Loucy (cell line): Measurements from ENCODE around the gene PCNT.

ENCODE experiments used
- H2AFZ ChIP-seq: fragments of 200-600 bp; sonication (generic); 2 replicates; pipeline ENCODE4 v1.6.0; 2016; ENCODE audit warnings: antibody characterized with exemption, mild to moderate bottlenecking, low read length, moderate library complexity
- H3F3A ChIP-seq: fragments of 200-600 bp; 2 replicates; pipeline ENCODE4 v1.6.0; 2016; ENCODE audit warnings: antibody characterized with exemption, low read depth, mild to moderate bottlenecking
- H3K27me3 ChIP-seq: fragments of 200-600 bp; sonication (generic); 2 replicates; pipeline ENCODE4 v1.6.1; 2014; ENCODE audit warnings: low read length, mild to moderate bottlenecking; ENCODE audit not compliant: insufficient read depth, poor library complexity, severe bottlenecking
- H3K36me3 ChIP-seq: fragments of 200-600 bp; sonication (generic); 2 replicates; pipeline ENCODE4 v1.6.1; 2016; ENCODE audit warnings: low read length; ENCODE audit not compliant: insufficient read depth
- H3K4me1 ChIP-seq: fragments of 200-600 bp; sonication (generic); 2 replicates; pipeline ENCODE4 v1.5.1; 2014; ENCODE audit warnings: low read length, mild to moderate bottlenecking; ENCODE audit not compliant: insufficient read depth, poor library complexity, severe bottlenecking
- H3K4me2 ChIP-seq: fragments of 200-600 bp; sonication (generic); 2 replicates; pipeline ENCODE4 v1.6.0; 2014; ENCODE audit warnings: antibody characterized with exemption, low read length, low read depth, mild to moderate bottlenecking; ENCODE audit not compliant: poor library complexity, severe bottlenecking
- H3K4me3 ChIP-seq: fragments of 200-600 bp; sonication (generic); 2 replicates; pipeline ENCODE4 v1.5.1; 2014; ENCODE audit warnings: low read length, mild to moderate bottlenecking, mixed read lengths; ENCODE audit not compliant: poor library complexity, severe bottlenecking
- H3K79me2 ChIP-seq: fragments of 200-600 bp; sonication (generic); 2 replicates; pipeline ENCODE4 v1.6.1; 2014; ENCODE audit warnings: low read length; ENCODE audit not compliant: insufficient read depth
- H3K9ac ChIP-seq: fragments of 200-600 bp; sonication (generic); 2 replicates; pipeline ENCODE4 v1.6.0; 2014; ENCODE audit warnings: mild to moderate bottlenecking, low read depth, low read length, moderate library complexity; ENCODE audit not compliant: poor library complexity, severe bottlenecking
- H3K9me2 ChIP-seq: fragments of 200-600 bp; sonication (generic); replicated peaks from 2 replicates; pipeline ENCODE4 v1.6.1; 2016; ENCODE audit warnings: low read depth, low read length, mixed read lengths
- H3K9me3 ChIP-seq: fragments of 200-600 bp; sonication (generic); 2 replicates; pipeline ENCODE4 v1.6.1; 2014; ENCODE audit warnings: mild to moderate bottlenecking, antibody characterized with exemption, low read length, low read depth; ENCODE audit not compliant: insufficient read depth
- H4K20me1 ChIP-seq: fragments of 200-600 bp; sonication (generic); 2 replicates; pipeline ENCODE4 v1.6.0; 2014; ENCODE audit warnings: antibody characterized with exemption, low read length, mild to moderate bottlenecking; ENCODE audit not compliant: insufficient read depth, poor library complexity, severe bottlenecking
- EZH2phosphoT487 ChIP-seq: fragments of 200-600 bp; IDR thresholded peaks from 2 replicates; pipeline ENCODE4 v1.6.1; 2018; ENCODE audit warnings: antibody characterized with exemption, mild to moderate bottlenecking, moderate library complexity, borderline replicate concordance
- TF ChIP-seq, protein P1 (sequence below): fragments of 200-600 bp; sonication (generic); conservative IDR thresholded peaks from 2 replicates; pipeline ENCODE4 v1.5.1; 2014; ENCODE audit warnings: mild to moderate bottlenecking, antibody characterized with exemption, low read length

PCNT gene

DNA sequence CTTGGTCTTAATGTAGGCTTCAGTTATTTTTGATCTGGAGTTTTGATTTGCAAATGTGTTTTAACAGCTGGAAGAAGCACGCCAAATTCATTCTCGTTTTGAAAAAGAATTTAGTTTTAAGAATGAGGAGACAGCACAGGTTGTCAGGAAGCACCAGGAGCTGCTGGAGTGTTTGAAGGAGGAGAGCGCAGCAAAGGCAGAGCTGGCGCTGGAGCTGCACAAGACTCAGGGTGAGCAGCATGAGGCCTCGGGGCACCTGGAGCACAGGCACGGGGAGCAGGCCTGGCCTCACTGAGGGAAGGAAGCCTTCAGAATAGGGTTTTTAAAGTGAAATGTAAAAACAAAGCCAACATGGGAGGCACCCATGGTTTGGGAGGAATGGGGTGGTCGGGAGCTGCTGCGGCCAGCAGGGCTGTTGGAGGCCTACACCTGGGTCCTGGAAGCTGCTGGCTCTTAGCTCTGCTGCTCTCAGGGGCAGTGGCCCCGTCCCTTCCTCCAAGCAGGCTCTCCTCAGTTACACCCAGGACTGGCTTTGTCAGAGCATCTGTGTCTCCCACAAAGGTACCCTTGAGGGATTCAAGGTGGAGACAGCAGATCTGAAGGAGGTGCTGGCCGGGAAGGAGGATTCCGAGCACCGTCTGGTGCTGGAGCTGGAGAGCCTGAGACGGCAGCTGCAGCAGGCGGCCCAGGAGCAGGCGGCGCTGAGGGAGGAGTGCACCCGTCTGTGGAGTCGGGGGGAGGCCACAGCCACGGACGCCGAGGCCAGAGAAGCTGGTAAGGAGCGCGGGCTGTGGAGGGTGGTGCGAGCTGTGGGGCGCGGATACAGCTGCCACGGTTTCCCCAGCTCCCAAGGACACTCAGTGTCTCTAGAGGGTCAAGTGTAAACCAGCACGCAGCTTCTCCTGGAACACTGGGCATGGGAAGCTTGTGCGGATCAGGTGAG lies 66.9 kb downstream of the PCNT start:
- peaks cover 85% of the 10 kb centered on the region; the same call in 1 of the 2 replicates for H3K36me3 ChIP-seq
- no peak overlapping the region for H3K9ac ChIP-seq

DNA sequence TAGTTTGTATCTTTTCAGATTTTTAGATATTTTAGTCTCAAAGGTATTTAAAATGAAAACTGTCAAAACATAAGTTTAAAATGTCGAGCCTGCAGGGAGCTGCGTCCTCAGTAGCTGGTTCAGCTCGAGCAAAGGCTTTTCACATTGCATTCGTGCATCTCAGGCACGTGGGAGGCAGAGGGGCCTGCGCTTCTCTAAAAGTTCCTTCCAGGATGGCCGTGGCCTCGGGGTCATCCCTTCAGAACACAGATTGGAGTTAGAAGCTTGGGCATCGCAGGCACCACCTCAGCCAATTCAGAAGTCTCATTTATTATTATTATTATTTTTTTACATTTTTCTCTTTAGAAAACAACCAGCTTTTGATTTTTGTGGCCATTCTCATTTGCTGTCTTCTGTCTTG lies 67.8 kb downstream of the PCNT start:
- H3K36me3 ChIP-seq: peaks cover 81% of the 10 kb centered on the region; the same call in 1 of the 2 replicates
- H3K4me1 ChIP-seq: no peaks in the 10 kb centered on the region
- no peak overlapping the region for H3K9ac ChIP-seq
- H4K20me1 ChIP-seq: no peaks in the 10 kb centered on the region
- H3K9me3 ChIP-seq: no peaks in the 10 kb centered on the region
- H3K4me2 ChIP-seq: no peak overlapping the region
- H3F3A ChIP-seq: no peaks in the 10 kb centered on the region
- no peaks in the 10 kb centered on the region for H3K27me3 ChIP-seq
- TF ChIP-seq EZH2phosphoT487: no peak
- TF ChIP-seq, protein P1, sequence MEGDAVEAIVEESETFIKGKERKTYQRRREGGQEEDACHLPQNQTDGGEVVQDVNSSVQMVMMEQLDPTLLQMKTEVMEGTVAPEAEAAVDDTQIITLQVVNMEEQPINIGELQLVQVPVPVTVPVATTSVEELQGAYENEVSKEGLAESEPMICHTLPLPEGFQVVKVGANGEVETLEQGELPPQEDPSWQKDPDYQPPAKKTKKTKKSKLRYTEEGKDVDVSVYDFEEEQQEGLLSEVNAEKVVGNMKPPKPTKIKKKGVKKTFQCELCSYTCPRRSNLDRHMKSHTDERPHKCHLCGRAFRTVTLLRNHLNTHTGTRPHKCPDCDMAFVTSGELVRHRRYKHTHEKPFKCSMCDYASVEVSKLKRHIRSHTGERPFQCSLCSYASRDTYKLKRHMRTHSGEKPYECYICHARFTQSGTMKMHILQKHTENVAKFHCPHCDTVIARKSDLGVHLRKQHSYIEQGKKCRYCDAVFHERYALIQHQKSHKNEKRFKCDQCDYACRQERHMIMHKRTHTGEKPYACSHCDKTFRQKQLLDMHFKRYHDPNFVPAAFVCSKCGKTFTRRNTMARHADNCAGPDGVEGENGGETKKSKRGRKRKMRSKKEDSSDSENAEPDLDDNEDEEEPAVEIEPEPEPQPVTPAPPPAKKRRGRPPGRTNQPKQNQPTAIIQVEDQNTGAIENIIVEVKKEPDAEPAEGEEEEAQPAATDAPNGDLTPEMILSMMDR: no peak
- H2AFZ ChIP-seq: no peak overlapping the region
- no peaks in the 10 kb centered on the region for H3K79me2 ChIP-seq
- H3K9me2 ChIP-seq: no peaks in the 10 kb centered on the region
- no peak overlapping the region for H3K4me3 ChIP-seq

More for the DNA sequence above, 66.9 kb downstream of the PCNT start:
- Histone ChIP-seq H3K4me2 (no peak overlapping the region), H3K79me2 (no peaks in the 10 kb centered on the region), H3K9me2 (no peaks in the 10 kb centered on the region), H3K9me3 (no peaks in the 10 kb centered on the region), H3F3A (no peaks in the 10 kb centered on the region), H4K20me1 (no peaks in the 10 kb centered on the region), H3K4me1 (no peaks in the 10 kb centered on the region), H3K27me3 (no peaks in the 10 kb centered on the region), H3K4me3 (no peak overlapping the region), H2AFZ (no peak overlapping the region)
- no peak for TF ChIP-seq EZH2phosphoT487
- TF ChIP-seq, protein P1: no peak

DNA sequence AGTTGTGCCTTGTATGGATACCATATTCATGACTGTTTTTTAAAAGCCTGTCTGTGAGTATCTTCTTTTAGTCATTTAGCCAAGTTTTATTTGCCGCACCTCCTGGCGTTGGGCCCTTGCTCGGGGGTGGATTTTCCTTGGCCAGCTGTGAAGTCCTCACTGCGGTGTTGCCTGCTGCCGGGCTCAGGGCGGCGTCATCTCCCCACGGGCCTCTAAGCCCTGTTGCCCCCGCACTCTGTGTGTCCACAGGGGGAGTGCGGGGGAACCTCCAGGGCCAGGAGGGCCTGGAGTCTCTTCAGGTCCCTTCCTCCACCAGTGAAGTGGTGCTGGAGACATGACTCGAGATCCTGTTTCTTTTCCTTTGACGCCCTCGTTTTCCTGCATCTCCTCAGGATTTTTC lies 69.0 kb downstream of the PCNT start:
- TF ChIP-seq EZH2phosphoT487: no peak
- TF ChIP-seq, protein P1: no peak

More for the DNA sequence above, 69.0 kb downstream of the PCNT start:
- Histone ChIP-seq H3K36me3 (peaks cover 83% of the 10 kb centered on the region; the same call in 1 of the 2 replicates), H2AFZ (no peak overlapping the region), H3K4me1 (no peaks in the 10 kb centered on the region), H3K9ac (no peak overlapping the region), H3F3A (no peaks in the 10 kb centered on the region), H3K79me2 (no peaks in the 10 kb centered on the region), H3K9me2 (no peaks in the 10 kb centered on the region), H4K20me1 (no peaks in the 10 kb centered on the region), H3K4me2 (no peak overlapping the region), H3K9me3 (no peaks in the 10 kb centered on the region), H3K27me3 (no peaks in the 10 kb centered on the region), H3K4me3 (no peak overlapping the region)
